ENCODE results near the gene ZNF831.

DNA sequence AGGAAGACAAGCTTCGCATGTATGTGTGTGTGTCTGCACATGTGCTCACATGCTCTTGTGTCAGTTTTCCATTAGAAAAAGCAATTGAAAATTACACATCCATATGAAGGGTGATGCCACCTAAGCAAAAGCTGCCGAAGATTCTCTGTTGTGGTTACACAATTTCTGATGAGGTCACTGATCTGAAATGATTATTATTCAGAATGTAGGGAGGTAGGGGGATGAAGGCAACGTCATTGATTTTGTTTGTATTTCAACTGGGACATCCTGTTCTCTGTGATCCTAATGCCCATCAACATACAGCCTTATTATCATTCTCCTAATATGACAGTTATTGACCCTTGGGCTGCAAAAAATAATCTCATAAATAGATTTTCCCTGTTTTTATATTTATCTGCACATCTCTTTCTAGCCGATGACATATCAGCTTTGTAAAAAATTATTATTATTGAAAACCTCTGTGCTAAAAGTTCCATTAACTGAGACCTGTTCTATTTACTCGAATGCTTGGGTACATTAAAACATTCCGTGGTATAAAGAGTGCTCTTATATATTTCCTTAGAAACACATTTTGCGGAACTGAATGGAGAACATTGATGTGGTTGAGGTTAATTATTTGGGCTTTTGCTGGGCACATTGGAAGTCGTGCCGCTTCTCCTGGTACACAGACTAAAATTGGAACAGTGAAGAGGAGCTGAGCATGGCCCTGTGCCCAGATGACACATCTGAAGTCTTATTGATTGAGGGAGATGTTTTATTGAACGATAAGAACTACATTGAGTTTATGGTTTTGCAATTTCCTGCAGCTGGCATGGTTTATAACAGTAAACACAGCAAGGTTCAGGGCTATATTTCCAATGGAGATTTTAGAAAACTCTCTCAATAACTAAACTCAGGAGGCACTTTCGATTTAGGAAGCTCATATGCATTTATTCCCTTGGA lies 51.3 kb downstream of the ZNF831 start:
- no peak for TF ChIP-seq POLR2A (IDR thresholded peaks at IDR 0.05)
- TF ChIP-seq, protein P1, sequence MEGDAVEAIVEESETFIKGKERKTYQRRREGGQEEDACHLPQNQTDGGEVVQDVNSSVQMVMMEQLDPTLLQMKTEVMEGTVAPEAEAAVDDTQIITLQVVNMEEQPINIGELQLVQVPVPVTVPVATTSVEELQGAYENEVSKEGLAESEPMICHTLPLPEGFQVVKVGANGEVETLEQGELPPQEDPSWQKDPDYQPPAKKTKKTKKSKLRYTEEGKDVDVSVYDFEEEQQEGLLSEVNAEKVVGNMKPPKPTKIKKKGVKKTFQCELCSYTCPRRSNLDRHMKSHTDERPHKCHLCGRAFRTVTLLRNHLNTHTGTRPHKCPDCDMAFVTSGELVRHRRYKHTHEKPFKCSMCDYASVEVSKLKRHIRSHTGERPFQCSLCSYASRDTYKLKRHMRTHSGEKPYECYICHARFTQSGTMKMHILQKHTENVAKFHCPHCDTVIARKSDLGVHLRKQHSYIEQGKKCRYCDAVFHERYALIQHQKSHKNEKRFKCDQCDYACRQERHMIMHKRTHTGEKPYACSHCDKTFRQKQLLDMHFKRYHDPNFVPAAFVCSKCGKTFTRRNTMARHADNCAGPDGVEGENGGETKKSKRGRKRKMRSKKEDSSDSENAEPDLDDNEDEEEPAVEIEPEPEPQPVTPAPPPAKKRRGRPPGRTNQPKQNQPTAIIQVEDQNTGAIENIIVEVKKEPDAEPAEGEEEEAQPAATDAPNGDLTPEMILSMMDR (IDR thresholded peaks at IDR 0.05) = no peak
